Activated naive CD4-positive, alpha-beta T cell treated with anti-CD3 and anti-CD28 coated beads, Interleukin-2, amount 10 ng/mL, durations not matched to agents 7 days and 5 days (primary cell): ENCODE results near the gene ALDH3B1.

Experiments used
- CTCF ChIA-PET: fragments of 350-600 bp; sonication (Branson Sonifier 250); formaldehyde crosslinking; loops from one replicate; lab custom pipeline; 2021; ENCODE audit warnings: antibody characterized with exemption; lab: Charles Lee
- DNase-seq: peaks from one replicate; pipeline ENCODE4 v3.0.0-alpha.2; 2020
- H3K27ac Mint-ChIP-seq: one replicate; pipeline ENCODE4 v1.8.0; 2021; ENCODE audit warnings: mild to moderate bottlenecking, moderate library complexity, mixed read lengths
- H3K27me3 Mint-ChIP-seq: one replicate; pipeline ENCODE4 v1.8.0; 2021; ENCODE audit warnings: mild to moderate bottlenecking, mixed read lengths
- H3K36me3 Mint-ChIP-seq: one replicate; pipeline ENCODE4 v1.8.0; 2021; ENCODE audit warnings: mixed read lengths
- H3K4me1 Mint-ChIP-seq: one replicate; pipeline ENCODE4 v1.8.0; 2021; ENCODE audit warnings: mixed read lengths
- H3K4me3 Mint-ChIP-seq: one replicate; pipeline ENCODE4 v1.8.0; 2021; ENCODE audit warnings: mild to moderate bottlenecking, moderate library complexity, mixed read lengths
- H3K9me3 Mint-ChIP-seq: one replicate; pipeline ENCODE4 v1.8.0; 2021; ENCODE audit warnings: mixed read lengths

Gene ALDH3B1

GRCh38 chr11:68064926-68065325, 54.8 kb downstream of the ALDH3B1 start:
- no peak for DNase-seq
- H3K9me3 Mint-ChIP-seq = no peaks in the 10 kb centered on the region
- peaks cover 2% of the 10 kb centered on the region for H3K36me3 Mint-ChIP-seq
- CTCF ChIA-PET = no interaction called here
- H3K27me3 Mint-ChIP-seq = no peaks in the 10 kb centered on the region
- H3K27ac Mint-ChIP-seq = no peak overlapping the region
- no peaks in the 10 kb centered on the region for H3K4me1 Mint-ChIP-seq
- H3K4me3 Mint-ChIP-seq = no peak overlapping the region

- H3K9me3 Mint-ChIP-seq = no peaks in the 10 kb centered on the region
- DNase-seq = no peak
- CTCF ChIA-PET = no interaction called here
- no peaks in the 10 kb centered on the region for H3K4me1 Mint-ChIP-seq
- no peak overlapping the region for H3K4me3 Mint-ChIP-seq
- H3K27me3 Mint-ChIP-seq = no peaks in the 10 kb centered on the region
- peaks cover 2% of the 10 kb centered on the region for H3K36me3 Mint-ChIP-seq
- H3K27ac Mint-ChIP-seq = no peak overlapping the region
Observed at GRCh38 chr11:68065841-68066240, 55.7 kb downstream of the ALDH3B1 start.

- CTCF ChIA-PET = no interaction called here
- Mint-ChIP-seq H3K4me3 (no peak overlapping the region), H3K4me1 (no peaks in the 10 kb centered on the region), H3K9me3 (no peaks in the 10 kb centered on the region), H3K36me3 (peaks cover 2% of the 10 kb centered on the region), H3K27ac (no peak overlapping the region), H3K27me3 (no peaks in the 10 kb centered on the region)
- no peak for DNase-seq
Observed at GRCh38 chr11:68066742-68067141, 56.6 kb downstream of the ALDH3B1 start.

GRCh38 chr11:68067991-68068390, 57.9 kb downstream of the ALDH3B1 start:
- no peaks in the 10 kb centered on the region for H3K27me3 Mint-ChIP-seq
- no peak overlapping the region for H3K27ac Mint-ChIP-seq
- no peak overlapping the region for H3K4me3 Mint-ChIP-seq
- H3K36me3 Mint-ChIP-seq = peaks cover 2% of the 10 kb centered on the region
- no peak for DNase-seq
- H3K4me1 Mint-ChIP-seq = no peaks in the 10 kb centered on the region
- CTCF ChIA-PET = interaction anchor here (0.5 kb wide), 1 partner anchor 1602 kb away, joined by 3 read pairs; no protein-coding TSS in a partner anchor
- H3K9me3 Mint-ChIP-seq = no peaks in the 10 kb centered on the region

GRCh38 chr11:68071281-68072048, 61.3 kb downstream of the ALDH3B1 start:
- Mint-ChIP-seq H3K36me3 (peaks cover 2% of the 10 kb centered on the region), H3K4me3 (no peak overlapping the region), H3K27ac (no peak overlapping the region), H3K9me3 (no peaks in the 10 kb centered on the region), H3K4me1 (no peaks in the 10 kb centered on the region), H3K27me3 (no peaks in the 10 kb centered on the region)
- CTCF ChIA-PET = no interaction called here
- DNase-seq = no peak

- Mint-ChIP-seq H3K27ac (no peak overlapping the region), H3K27me3 (no peaks in the 10 kb centered on the region), H3K4me1 (no peaks in the 10 kb centered on the region), H3K9me3 (no peaks in the 10 kb centered on the region), H3K4me3 (no peak overlapping the region), H3K36me3 (peaks cover 2% of the 10 kb centered on the region)
- DNase-seq = no peak
- CTCF ChIA-PET = no interaction called here
Observed at GRCh38 chr11:68074584-68075352, 64.6 kb downstream of the ALDH3B1 start.

GRCh38 chr11:68076371-68077042, 66.4 kb downstream of the ALDH3B1 start:
- Mint-ChIP-seq H3K36me3 (no peaks in the 10 kb centered on the region), H3K27me3 (no peaks in the 10 kb centered on the region), H3K9me3 (no peaks in the 10 kb centered on the region), H3K27ac (no peak overlapping the region), H3K4me1 (no peaks in the 10 kb centered on the region), H3K4me3 (no peak overlapping the region)
- CTCF ChIA-PET = no interaction called here
- no peak for DNase-seq

GRCh38 chr11:68077617-68078582, 67.8 kb downstream of the ALDH3B1 start:
- H3K27me3 Mint-ChIP-seq = no peaks in the 10 kb centered on the region
- no peaks in the 10 kb centered on the region for H3K9me3 Mint-ChIP-seq
- no peak overlapping the region for H3K27ac Mint-ChIP-seq
- DNase-seq = no peak
- no peaks in the 10 kb centered on the region for H3K36me3 Mint-ChIP-seq
- no peaks in the 10 kb centered on the region for H3K4me1 Mint-ChIP-seq
- H3K4me3 Mint-ChIP-seq = no peak overlapping the region
- CTCF ChIA-PET = no interaction called here
